HTERT RPE-1 (cell line): ENCODE data around the gene PRR5L.

Experiments used
- in situ Hi-C: fragments of 300-500 bp; cut with MboI; formaldehyde crosslinking; loops from 4 replicates; pipeline ENCODE4 v1.14.3; 2020; ENCODE audit warnings: low sequenced_read_pairs

Gene PRR5L

GRCh38 chr11:36431429-36432092 is 135.5 kb downstream of the PRR5L start:
- in situ Hi-C loops, result no loop called here

GRCh38 chr11:36432093-36432469 is 136.0 kb downstream of the PRR5L start:
- in situ Hi-C loops, result no loop called here

- in situ Hi-C loops, result no loop called here
Observed at GRCh38 chr11:36432738-36433137, 136.7 kb downstream of the PRR5L start.

GRCh38 chr11:36436064-36436463 is 140.0 kb downstream of the PRR5L start:
- in situ Hi-C loops, result no loop called here

- in situ Hi-C loops, result no loop called here
Observed at GRCh38 chr11:36436589-36436988, 140.5 kb downstream of the PRR5L start.

- in situ Hi-C loops, result no loop called here
Observed at GRCh38 chr11:36437413-36437812, 141.3 kb downstream of the PRR5L start.

- in situ Hi-C loops, result no loop called here
Observed at GRCh38 chr11:36438126-36438525, 142.0 kb downstream of the PRR5L start.

- in situ Hi-C loops, result no loop called here
Observed at GRCh38 chr11:36441610-36442208, 145.6 kb downstream of the PRR5L start.

- in situ Hi-C loops, result no loop called here
Observed at GRCh38 chr11:36443661-36444060, 147.6 kb downstream of the PRR5L start.

- in situ Hi-C loops, result no loop called here
Observed at GRCh38 chr11:36446135-36446534, 150.0 kb downstream of the PRR5L start.

GRCh38 chr11:36447514-36447913 is 151.4 kb downstream of the PRR5L start:
- in situ Hi-C loops, result no loop called here

GRCh38 chr11:36447947-36448346 is 151.9 kb downstream of the PRR5L start:
- in situ Hi-C loops, result no loop called here

GRCh38 chr11:36449561-36450096 is 153.5 kb downstream of the PRR5L start:
- in situ Hi-C loops, result no loop called here

- in situ Hi-C loops, result no loop called here
Observed at GRCh38 chr11:36450110-36450572, 154.1 kb downstream of the PRR5L start.

GRCh38 chr11:36451045-36451444 is 155.0 kb downstream of the PRR5L start:
- in situ Hi-C loops, result no loop called here

- in situ Hi-C loops, result no loop called here
Observed at GRCh38 chr11:36451681-36452080, 155.6 kb downstream of the PRR5L start.

GRCh38 chr11:36452236-36452940 is 156.3 kb downstream of the PRR5L start:
- in situ Hi-C loops, result no loop called here

- in situ Hi-C loops, result no loop called here
Observed at GRCh38 chr11:36452961-36453360, 156.9 kb downstream of the PRR5L start.

- in situ Hi-C loops, result no loop called here
Observed at GRCh38 chr11:36453678-36454077, 157.6 kb downstream of the PRR5L start.

GRCh38 chr11:36454551-36454940 is 158.5 kb downstream of the PRR5L start:
- in situ Hi-C loops, result no loop called here

GRCh38 chr11:36454941-36455631 is 159.0 kb downstream of the PRR5L start:
- in situ Hi-C loops, result no loop called here
